IMR-90 (cell line): ENCODE measurements around the gene DHX15.

Experiments used
- CEBPB ChIP-seq: IDR thresholded peaks from 2 replicates; pipeline ENCODE4 v1.6.1; 2012; ENCODE audit warnings: low read depth, low read length, improper control_type of control experiment
- FOS ChIP-seq: fragments of 150-350 bp; IDR thresholded peaks from 2 replicates; pipeline ENCODE4 v1.6.1; 2016; ENCODE audit warnings: low read depth, low read length
- RAD21 ChIP-seq: IDR thresholded peaks from 2 replicates; pipeline ENCODE4 v1.6.1; 2012; ENCODE audit warnings: low read length, improper control_type of control experiment
- SMC3 ChIP-seq: fragments of 150-350 bp; IDR thresholded peaks from 2 replicates; pipeline ENCODE4 v1.6.1; 2016; ENCODE audit warnings: low read depth, mild to moderate bottlenecking, antibody characterized with exemption, low read length, moderate library complexity
- TF ChIP-seq, protein P1 (sequence below): conservative IDR thresholded peaks from 2 replicates; pipeline ENCODE4 v1.5.1; 2012; ENCODE audit warnings: mild to moderate bottlenecking, low read depth, low read length, improper control_type of control experiment

GRCh38 chr4:24482871-24483270 lies 101.5 kb downstream of the DHX15 start:
- TF ChIP-seq, protein P1, sequence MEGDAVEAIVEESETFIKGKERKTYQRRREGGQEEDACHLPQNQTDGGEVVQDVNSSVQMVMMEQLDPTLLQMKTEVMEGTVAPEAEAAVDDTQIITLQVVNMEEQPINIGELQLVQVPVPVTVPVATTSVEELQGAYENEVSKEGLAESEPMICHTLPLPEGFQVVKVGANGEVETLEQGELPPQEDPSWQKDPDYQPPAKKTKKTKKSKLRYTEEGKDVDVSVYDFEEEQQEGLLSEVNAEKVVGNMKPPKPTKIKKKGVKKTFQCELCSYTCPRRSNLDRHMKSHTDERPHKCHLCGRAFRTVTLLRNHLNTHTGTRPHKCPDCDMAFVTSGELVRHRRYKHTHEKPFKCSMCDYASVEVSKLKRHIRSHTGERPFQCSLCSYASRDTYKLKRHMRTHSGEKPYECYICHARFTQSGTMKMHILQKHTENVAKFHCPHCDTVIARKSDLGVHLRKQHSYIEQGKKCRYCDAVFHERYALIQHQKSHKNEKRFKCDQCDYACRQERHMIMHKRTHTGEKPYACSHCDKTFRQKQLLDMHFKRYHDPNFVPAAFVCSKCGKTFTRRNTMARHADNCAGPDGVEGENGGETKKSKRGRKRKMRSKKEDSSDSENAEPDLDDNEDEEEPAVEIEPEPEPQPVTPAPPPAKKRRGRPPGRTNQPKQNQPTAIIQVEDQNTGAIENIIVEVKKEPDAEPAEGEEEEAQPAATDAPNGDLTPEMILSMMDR = no peak
- TF ChIP-seq FOS = no peak
- TF ChIP-seq RAD21 = no peak
- TF ChIP-seq CEBPB = no peak
- TF ChIP-seq SMC3 = no peak
